NCI-H128 (cell line): ENCODE results near the gene MVB12A.

Source experiments
- DNase-seq: peaks from one replicate; lab custom pipeline; 2025; ENCODE audit not compliant: unreplicated experiment; lab: John Stamatoyannopoulos, UW

Gene MVB12A

DNA sequence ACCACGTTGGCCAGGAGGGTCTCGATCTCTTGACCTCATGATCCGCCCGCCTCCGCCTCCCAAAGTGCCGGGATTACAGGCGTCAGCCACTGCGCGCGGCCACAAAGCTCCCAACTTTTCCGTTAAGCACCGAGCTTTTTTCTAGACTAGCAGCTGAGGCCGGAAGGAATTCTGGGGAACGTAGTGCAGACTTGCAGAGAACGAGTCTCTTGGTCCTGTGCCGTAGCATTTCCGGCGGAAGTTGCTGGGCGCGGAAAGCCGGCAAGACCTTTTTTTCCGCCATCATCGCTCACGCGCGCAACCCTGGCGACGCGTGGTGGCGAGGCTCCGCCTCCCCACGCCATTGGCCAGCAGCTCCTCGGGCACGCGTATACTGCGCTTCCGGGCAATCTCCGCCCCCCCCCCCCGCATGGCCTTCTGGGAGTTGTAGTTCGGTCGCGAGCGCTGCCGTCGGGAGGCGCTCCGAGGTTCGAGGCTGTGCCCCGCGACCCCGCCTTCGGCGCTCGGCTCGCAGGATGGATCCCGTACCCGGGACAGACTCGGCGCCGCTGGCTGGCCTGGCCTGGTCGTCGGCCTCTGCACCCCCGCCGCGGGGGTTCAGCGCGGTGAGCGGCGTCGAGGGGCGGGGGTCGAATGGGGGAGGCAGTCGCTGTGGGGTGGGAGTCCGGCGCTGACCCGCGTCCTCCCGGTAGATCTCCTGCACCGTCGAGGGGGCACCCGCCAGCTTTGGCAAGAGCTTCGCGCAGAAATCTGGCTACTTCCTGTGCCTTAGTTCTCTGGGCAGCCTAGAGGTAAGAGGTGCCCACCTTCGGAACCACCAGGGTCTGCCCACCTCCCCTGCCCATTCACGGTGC is at the start of gene MVB12A:
Gene MVB12A (plus strand): TSS at position 427 of the 854 bp plus-strand sequence. CDS start 89 bp downstream, at position 516.
- peak; percentile 94 for DNase-seq

DNA sequence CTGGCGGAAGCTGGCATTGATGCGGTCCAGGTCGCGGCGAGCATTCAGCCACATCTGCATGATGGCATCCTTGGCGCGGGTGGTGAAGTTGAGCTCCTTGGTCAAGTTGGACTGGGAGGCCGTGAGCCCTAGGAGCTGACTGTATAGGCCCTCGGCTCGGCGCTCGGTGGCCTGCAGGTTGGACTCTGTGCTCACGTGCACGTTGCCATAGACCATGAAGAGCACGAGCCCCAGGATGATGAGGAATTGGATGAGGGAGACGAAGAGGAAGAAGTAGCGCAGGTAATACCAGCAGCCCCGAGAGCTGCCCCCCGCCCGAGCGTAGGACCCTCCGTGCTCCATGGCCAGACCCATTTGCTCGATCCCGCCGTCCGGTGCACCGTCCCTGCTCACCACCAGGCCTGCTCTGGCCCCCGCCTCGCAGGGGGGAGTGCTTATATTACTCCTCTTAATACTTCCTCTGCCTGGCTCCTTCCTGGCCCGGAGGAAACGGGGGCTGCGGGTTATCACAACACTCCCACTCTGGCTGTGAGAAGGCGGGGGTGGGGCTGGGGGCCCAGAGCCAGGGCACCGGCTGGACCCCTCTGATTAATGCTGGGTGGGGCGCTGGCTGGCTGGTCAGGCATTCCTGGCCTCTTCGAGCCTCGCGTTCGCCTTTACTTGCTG is 42.8 kb upstream of the MVB12A start, which contains the start of gene PLVAP:
Gene PLVAP (minus strand): TSS at position 408 of the 666 bp plus-strand sequence. CDS start 54 bp downstream, at position 354.
- DNase-seq, result no peak

DNA sequence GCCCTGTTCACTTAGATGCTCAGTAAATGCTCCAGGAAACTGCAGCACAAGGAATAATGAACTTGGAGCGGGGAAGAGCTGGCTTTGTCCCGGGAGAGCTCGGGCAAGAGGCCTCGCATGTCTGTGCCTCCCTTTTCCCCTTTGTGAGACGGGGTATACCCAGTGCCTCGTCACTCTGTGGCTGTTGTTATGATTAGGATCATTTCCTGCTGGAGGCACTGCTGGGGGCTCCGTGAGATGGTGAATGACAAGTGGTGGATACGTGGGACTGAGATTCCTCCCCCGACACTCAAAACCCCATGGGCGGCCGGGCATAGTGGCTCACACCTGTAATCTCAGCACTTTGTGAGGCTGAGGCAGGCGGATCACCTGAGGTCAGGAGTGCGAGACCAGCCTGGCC is 41.6 kb upstream of the MVB12A start:
- no peak for DNase-seq

DNA sequence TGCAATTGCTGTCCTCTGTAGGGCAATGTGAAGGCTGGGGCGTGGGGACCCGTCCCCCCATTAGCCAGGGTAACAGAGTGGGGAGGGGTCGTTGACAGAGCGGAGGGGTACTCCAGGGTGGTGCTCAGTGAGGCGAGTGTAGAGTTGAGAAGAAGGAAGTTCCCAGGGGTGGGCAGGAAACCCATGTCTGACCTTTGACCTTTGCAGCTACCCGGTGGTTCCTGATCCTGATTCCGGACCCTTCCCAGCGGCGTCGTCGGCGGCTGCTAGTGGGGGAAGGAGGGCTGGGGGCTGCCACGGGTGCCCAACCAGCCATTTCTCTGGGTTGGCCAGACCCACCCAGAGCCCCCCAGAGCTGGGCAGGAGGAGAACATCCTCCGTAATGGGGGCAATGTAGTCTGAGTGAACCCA is 40.6 kb upstream of the MVB12A start:
- no peak for DNase-seq

DNA sequence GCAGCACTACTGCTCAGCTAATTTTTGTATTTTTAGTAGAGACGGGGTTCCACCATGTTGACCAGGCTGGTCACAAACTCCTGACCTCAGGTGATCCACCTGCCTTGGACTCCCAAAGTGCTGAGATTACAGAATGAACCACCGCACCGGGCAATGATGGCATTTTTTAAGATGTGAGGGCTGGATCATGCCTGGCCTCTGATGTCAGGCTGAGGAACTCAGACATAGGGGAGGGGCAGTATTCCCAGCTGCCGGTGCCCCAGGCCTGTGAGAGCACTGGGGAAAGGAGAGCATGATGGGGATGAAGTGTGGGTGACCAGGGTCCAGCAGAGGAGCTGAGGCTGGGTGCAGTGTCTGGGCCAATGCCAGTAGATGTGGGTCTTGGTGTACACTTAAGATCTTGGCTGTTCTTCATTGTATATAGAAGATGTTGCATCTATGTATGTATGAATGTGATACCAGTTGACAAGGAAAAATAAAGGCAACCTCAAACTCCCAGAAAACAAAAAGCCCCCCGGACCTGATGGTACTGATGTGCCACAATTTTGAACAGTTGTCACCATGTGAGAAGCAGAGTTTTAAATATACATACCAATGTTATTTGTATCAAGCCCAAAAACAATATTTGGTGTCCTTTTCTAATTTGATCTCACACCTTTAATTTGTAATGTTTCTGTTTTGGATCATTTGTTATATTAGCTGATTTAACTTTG is 39.3 kb upstream of the MVB12A start:
- no peak for DNase-seq

DNA sequence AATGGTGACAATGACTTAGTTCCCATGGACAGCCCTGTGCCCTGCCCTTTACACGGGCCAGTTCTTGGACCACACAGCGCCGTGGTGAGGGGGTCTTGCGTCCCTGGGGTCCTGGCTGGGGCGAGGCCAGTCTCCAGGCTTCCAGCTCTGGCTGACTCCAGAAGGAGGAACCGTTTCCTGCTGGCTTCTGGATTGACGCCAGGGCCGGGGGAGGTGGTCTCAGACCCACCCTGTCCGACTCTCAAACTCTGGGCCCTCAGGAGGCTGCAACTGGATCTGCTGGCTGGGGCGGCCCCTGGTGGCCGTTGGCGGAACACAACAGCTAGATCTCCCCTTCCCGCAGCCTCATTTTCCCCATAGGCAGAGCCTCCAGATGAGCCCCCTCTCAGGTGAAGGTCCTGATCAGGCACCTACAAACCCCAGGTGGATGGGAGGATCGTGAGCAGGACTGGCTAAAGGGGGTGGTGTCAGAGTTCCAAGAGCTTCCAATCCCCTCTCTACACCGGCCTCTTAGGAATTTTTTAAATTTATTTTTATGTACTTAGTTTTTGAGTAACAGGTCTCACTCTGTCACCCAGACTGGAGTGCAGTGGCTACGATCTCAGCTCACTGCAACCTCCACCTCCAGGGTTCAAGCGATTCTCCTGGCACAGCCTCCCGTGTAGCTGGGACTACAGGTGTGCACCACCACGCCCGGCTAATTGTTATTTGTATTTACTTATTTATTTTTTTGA is 33.8 kb upstream of the MVB12A start:
- DNase-seq, result no peak

DNA sequence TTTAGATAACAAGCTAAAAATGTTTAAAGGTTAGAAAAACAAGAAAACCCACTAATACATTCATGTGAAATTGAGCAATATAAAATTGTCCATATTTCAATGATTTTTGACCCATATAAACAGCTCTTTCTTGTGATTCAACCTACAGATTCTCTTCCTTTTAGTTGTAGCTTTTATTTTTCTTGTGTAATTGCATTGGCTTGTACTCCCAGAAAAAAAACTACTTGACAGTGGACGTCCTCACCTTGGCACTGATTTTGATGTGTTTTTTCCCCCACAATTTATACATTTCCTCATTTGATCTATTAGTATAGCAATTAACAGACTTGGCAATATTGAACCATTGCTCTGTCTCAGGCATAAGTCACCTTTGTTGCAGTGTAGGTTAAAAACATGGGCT is 30.6 kb upstream of the MVB12A start:
- no peak for DNase-seq

DNA sequence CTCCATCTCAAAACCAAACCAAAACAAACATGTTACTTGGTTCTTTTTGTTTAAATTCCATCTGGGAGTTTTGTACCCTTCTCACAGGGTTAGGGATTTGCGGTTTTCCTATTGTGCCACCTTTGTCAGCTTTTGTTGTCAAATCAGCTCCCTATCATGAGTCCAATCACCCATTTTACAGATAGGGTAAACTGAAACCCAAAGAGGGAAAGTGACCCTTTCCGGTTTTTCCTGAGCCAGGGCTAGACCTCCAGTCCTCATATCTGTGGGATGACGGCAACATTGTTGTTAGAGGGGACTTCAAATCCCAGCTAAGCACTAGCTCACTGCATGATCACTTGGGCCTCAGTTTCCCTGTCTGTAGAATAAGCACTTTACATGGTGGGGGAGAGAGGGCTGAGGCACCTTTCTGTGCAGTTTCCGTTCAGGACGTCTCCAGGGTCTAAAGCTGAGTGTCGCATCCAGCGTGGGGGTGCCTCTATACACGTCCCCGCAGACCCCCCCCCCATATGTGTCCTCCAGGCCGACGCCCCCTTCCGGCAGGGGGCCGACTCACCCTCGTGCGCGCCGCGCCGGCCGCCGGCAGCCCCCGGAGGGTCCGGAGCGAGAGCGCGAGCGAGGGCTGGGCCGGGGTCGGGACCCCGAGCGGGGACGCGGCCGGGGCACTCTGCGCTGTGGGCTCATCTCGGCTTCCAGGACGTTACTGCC is 29.7 kb upstream of the MVB12A start:
- no peak for DNase-seq

DNA sequence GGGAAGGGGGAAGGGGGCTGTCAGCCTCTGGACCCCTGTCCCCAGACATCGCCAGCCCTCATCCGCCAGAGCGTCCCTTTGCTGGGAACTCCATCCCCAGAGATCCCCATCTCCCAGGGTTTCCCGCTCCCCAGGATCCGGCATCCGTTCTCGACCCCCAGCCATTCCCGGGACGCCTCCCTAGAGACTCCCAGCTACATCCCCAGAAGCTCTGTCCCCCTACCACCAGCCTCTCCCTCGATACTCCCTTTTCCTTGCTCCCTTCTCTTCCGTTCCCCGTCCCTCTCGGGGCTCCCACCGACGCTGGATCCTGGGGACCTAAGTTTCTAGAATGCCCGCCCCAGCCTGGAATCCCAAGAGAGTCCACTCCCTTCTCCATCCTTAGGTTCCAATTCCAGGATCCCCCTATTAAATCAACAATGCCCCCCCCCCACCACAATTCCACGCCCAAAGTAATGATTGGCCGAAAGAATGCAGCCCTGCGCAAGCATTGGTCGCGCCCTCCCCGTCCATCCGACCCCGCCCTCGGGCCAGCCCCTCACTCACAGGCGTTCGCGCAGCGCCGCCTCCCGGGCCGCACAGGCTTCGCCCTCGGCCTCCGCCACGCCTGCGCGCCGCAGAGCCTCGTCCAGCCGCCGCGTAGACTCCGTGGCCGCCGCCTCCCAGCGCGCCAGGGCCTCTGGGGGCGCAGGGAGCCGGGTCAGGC is 29.0 kb upstream of the MVB12A start:
- peak; percentile 56 for DNase-seq

DNA sequence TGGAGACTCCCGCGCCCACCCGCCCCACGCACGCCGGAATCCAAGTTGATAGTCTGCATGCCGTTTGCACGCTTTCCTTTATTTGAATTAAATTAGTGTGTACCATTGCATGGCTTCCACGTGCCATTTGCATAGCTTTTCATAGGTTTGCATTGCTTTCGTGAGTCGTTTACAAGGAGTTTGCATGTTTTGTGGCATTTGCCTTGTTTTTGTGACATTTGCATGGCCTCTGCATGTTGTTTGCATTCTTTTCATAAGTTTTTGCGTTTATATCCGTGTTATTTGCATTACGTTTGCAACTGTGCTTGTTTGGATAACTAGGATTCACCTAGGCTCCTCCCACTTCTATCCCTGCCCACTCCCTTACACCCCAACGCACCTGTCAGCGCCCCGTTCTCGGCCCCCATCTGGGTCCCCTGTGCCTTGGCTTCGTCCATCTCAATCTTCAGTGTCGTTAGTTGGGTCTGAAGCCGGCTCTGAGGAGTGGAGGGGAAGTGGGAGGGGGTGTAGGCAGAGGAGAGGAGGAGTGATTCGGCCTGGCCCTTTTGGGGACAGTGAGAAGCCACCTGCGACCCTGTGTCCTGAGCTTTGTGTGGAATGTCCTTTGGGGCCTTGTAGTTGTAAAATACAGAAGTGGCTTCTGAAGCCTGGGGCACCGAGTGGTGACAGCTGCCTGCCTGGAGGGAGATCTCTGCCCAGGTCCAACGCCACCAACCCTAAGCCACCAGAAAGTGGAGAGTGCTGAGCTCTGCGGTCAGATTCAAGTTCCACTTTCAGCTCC is 28.3 kb upstream of the MVB12A start:
- DNase-seq, result no peak

DNA sequence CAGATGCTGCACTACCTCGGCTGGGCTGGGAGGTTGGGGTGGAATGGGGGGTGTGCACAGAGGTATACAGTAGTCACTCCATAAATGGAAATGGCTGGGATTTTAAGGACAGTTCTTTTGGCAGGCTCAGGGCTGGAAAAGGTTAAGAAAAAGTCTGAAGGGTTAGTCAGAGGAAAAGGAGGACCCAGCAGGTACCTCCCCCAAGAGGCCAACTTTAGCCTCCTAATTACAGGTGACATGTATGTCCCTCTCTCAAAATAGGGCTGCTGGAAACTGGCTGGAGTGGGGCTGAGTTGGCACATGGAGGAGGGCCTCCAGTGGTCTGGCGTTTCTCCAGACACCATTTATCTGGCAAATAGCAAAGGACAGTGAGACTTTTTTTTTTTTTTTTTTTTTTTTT is 26.8 kb upstream of the MVB12A start:
- no peak for DNase-seq

DNA sequence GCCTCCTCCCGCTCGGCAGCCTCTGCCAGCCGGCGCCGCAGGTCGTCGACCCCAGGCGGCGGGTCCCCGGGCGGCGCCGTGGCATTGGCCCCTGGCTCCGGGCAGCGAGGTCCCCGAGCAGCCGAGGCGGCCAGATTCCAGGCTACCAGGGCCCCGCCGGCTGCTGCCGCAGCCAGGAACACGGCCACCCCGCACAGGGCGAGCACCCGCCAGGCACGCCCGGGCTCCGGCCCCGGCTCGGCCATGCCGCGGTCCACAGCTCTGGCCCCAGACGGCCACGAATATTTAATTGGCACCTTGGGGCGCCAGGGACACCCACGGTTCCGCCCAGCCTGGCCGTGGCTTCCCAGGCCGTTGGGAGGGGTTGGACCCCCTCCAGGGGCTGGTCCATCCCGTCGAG is 25.9 kb upstream of the MVB12A start, which contains the start of gene CCDC194:
Gene CCDC194 (minus strand): TSS at position 283 of the 400 bp plus-strand sequence. CDS start 38 bp downstream, at position 245.
- no peak for DNase-seq

DNA sequence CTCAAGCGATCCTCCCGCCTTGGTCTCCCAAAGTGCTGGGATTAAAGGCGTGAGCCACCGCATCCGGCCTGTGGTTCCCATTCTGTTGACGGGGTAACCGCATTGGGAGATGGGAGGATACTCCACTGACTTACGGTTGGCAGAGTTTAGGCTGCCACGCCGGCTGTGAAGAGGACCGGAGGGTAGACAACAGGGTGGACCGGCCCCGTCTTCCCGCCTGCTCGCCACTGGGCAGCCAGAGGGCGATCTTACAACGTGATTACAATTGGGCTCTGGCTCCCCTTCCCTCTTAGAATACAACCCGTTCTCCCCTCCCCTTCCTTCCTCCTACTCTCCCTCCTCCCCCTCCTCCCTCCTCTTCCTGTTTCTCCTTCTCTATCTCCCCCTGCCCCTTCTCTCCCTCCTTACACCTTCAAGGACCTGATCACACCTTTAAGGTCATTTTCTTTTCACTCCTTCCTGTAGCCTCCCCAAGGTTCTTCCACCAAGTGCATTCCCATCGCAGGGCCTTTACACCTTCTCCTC is 24.9 kb upstream of the MVB12A start:
- DNase-seq, result no peak

DNA sequence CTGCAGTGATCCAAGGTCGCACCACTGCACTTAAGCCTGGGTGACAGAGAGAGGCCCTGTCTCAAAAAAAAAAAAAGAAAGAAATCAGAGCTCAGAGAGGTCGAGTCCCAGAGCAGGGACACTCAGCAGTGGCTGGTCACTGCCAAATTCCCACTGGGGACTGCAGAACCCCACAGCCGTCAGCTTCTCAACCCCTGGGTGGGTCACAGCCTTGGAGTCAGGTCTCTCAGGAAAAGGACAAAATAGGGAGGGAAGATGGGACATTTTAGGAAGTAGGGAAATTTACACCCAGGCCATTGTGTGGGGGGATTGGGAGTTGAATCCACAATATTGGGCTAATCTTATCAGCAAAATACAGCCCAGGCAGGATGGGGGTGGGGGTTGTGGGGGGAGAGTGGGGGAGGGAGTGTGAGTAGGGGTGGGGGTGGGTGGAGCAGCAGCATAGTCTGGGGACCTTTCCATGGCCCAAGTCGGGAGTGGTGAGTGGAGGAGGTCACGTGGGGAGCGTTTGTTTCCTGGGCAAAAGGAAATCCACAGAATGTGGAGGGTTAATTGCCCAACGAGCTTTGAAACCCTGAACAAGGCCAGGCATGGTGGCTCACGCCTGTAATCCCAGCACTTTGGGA is 20.8 kb upstream of the MVB12A start:
- DNase-seq, result no peak

DNA sequence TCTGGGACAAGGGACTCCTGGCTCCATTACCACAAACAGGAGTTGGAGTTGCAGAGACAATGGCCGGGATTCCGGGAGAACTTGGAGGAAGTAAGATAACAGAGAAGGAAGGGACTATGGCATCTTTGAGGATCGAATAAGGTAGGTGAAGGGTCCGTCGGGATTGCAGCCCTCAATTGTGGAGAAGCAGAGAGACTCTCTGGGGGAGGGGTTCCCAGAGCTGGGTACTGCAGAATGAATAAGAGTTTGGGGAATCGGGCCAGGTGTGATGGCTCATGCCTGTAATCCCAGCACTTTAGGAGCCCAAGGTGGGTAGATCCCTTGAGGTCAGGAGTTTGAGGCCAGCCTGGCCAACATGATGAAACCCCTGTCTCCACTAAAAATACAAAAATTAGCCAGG is 18.2 kb upstream of the MVB12A start:
- no peak for DNase-seq

DNA sequence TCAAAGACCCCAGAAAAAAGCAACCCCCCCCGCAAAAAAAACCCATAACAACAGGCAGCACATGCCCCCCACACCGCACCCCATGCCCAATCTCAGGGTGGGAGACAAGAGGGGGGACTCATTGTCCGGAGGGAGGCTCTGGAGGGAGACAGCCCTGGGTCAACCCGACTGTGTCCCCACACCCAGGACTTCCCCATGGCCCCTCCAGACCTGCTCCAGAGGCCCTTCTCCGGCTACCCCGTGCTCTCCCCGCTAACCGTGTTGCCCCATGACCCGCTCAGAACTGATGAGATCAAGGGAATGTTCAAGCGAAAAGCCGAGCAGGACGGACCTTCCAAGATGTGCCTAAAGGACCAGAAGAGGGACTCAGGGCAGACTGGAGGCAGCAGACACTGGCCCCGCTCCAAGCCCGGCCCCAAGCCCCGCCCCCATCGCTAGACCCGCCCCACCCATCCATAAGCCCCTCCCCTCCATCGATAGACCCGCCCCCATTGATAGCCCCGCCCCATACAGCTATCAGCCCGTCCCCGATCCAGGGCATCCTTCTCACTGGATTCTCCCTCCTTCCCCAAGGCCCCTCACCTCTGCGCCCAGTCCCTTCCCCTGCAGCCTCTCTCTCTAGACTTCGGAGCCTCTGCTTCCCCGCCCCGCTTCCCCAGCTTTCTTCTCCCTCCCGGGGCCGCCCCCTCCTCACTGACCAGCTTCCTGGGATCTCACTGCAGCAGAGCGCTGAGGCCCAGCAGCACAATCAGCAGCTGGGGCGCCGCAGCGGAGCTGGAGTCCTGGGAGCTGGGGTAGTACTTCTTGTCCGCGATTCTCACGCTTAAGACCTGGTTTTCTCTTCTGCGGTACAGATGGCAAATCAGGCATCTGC is 16.6 kb upstream of the MVB12A start:
- no peak for DNase-seq

DNA sequence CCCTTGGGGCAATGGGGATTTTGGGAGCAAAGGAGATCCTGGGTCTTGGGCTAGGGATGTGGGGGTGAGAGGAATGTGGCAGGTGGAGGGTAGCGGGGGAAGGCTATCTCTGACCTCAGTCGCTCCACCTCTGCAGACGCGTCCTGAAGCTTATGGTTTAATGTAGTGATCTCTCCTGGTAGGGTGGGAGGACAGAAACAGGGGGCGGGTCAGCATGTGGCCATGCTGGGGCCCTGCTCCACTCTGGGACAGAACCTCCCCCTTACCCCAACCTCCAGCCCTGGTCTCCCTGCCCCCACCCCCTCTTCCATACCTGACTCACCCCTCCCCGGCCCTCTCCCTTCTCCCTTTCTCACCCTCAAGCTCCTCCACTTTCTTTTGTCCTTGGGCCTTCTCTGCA is 15.8 kb upstream of the MVB12A start:
- DNase-seq, result no peak
